Heart left ventricle (tissue), 13 donors: Measurements from ENCODE around the gene ZNF14.

Source experiments
- CTCF ChIP-seq, 12 donors: fragments of 200-600 bp; sonication (generic) in 4 of 12; IDR thresholded peaks; one replicate each; pipeline versions ENCODE4 v1.5.0 to v1.8.0; 2018 to 2022; ENCODE audit warnings: antibody characterized with exemption in 12 of 12, mild to moderate bottlenecking in 5 of 12
- POLR2A ChIP-seq, 2 donors: fragments of 450-650 bp; IDR thresholded peaks; one replicate each; pipeline ENCODE4 v1.6.1; 2017; ENCODE audit warnings: antibody characterized with exemption in 2 of 2, mild to moderate bottlenecking in 2 of 2, moderate library complexity in 2 of 2
- donor health status: ischemic (EF 13 %, LVEDD 7.1; RV severe dilation, severe dysfunction).
- donor health status: DM: no; HTN: yes; CAD: no.
- donor health status: DM: no; HTN: no; CAD: no.
- donor health status: ischemic (EF 25% LVEDD 6.9; RV normal size, moderate dysfunction).
- donor health status: ischemic (EF 25% LVEDD 5.7; RV mildly dilated, moderate dysfunction).
- donor health status: ischemic (EF 35%, LVEDD 5.7; RV mildly dilated, moderate dysfunction).
- donor health status: nonischemic (EF 11% LVEDD 7.7; RV severe dilation, severe dysfunction).
- donor health status: DM: yes; HTN: yes; CAD: no.
- donor health status: PGD.
- donor health status: ischemic (EF 29% LVEDD 5.4; RV normal size, mild dysfunction).
- donor health status: nonischemic (EF 23%, LVEDD 6.1; RV moderate dilation, normal function).

- peak in 3 of 12 donors; percentile 8 to 34 (median 31) for TF ChIP-seq CTCF (IDR thresholded peaks at IDR 0.05)
- peak in 1 of 2 donors; percentile 63 for TF ChIP-seq POLR2A (IDR thresholded peaks at IDR 0.05)
These were observed 69.4 kb downstream of the ZNF14 start, which contains the start of gene ATP13A1 for GRCh38 chr19:19663256-19664120.
